IMR-90 (cell line): ENCODE measurements around the gene DSG1. TPM values are rescaled to one million over a fixed set of nuclear protein-coding genes. Genes with fewer than 3 reads are reported as not detected.

Experiments used
- ATAC-seq: fragments of 200-7000 bp; cut with Tn5 transposase; 2 replicates; pipeline ENCODE4 v1.9.1; 2020; ENCODE audit warnings: low read depth, mild to moderate bottlenecking, moderate library complexity
- BruUV-seq: library from RNA; stranded (reverse); fragments of 400-500 nt; replicated peaks from 2 replicates; lab custom pipeline; 2021; lab: Mats Ljungman, UMichigan
- CTCF ChIA-PET: fragments of 300-600 bp; formaldehyde crosslinking; extraction: SDS; loops from one replicate; lab custom pipeline; 2021; ENCODE audit warnings: antibody characterized with exemption; lab: Yijun Ruan, JAX
- POLR2A ChIA-PET: fragments of 300-600 bp; sonication (Branson Sonifier 250); formaldehyde crosslinking; loops from one replicate; lab custom pipeline; 2022; ENCODE audit warnings: antibody characterized with exemption; ENCODE audit not compliant: unreplicated experiment; lab: Charles Lee
- DNase-seq: peaks from one replicate; pipeline ENCODE4 v3.0.0; 2013
- H2AFZ ChIP-seq: replicated peaks from 2 replicates; pipeline ENCODE3; 2013; ENCODE audit warnings: low read length, mild to moderate bottlenecking; ENCODE audit not compliant: poor library complexity
- H2AK5ac ChIP-seq: 2 replicates; pipeline ENCODE4 v1.6.1; 2013; ENCODE audit warnings: low read depth, low read length, inconsistent platforms
- H2AK9ac ChIP-seq: replicated peaks from 2 replicates; pipeline ENCODE3; 2013; ENCODE audit warnings: mild to moderate bottlenecking, low read depth, low read length, moderate library complexity; ENCODE audit not compliant: poor library complexity
- H2BK120ac ChIP-seq: 2 replicates; pipeline ENCODE4 v1.6.1; 2013; ENCODE audit warnings: low read depth, low read length, inconsistent platforms
- H2BK15ac ChIP-seq: 3 replicates; pipeline ENCODE4 v1.6.1; 2013; ENCODE audit warnings: low read depth, low read length, inconsistent platforms
- H2BK20ac ChIP-seq: 2 replicates; pipeline ENCODE4 v1.6.1; 2013; ENCODE audit warnings: low read depth, mild to moderate bottlenecking, inconsistent platforms, low read length, moderate library complexity
- H2BK5ac ChIP-seq: 2 replicates; pipeline ENCODE4 v1.6.1; 2013; ENCODE audit warnings: mild to moderate bottlenecking, low read depth, low read length, inconsistent platforms; ENCODE audit not compliant: poor library complexity, severe bottlenecking
- H3K14ac ChIP-seq: replicated peaks from 2 replicates; pipeline ENCODE4 v1.6.1; 2013; ENCODE audit warnings: low read depth, low read length, inconsistent platforms
- H3K18ac ChIP-seq: 2 replicates; pipeline ENCODE4 v1.6.1; 2013; ENCODE audit warnings: low read depth, low read length, control low read depth
- H3K23ac ChIP-seq: 2 replicates; pipeline ENCODE4 v1.6.1; 2013; ENCODE audit warnings: low read depth, low read length, inconsistent platforms
- H3K27ac ChIP-seq: 2 replicates; pipeline ENCODE4 v1.5.1; 2013; ENCODE audit warnings: mild to moderate bottlenecking, control low read depth, low read length; ENCODE audit not compliant: insufficient read depth
- H3K27me3 ChIP-seq: 2 replicates; pipeline ENCODE4 v1.6.1; 2013; ENCODE audit warnings: low read length; ENCODE audit not compliant: control insufficient read depth, insufficient read depth
- H3K36me3 ChIP-seq: 2 replicates; pipeline ENCODE4 v1.6.1; 2013; ENCODE audit warnings: low read length, mixed read lengths; ENCODE audit not compliant: control insufficient read depth, insufficient read depth
- H3K4ac ChIP-seq: 2 replicates; pipeline ENCODE4 v1.6.1; 2013; ENCODE audit warnings: low read depth, low read length, inconsistent platforms
- H3K4me1 ChIP-seq: 2 replicates; pipeline ENCODE4 v1.6.1; 2013; ENCODE audit warnings: low read length, mixed read lengths; ENCODE audit not compliant: control insufficient read depth, insufficient read depth
- H3K4me2 ChIP-seq: 2 replicates; pipeline ENCODE4 v1.6.1; 2013; ENCODE audit warnings: low read depth, mild to moderate bottlenecking, control low read depth, low read length, moderate library complexity
- H3K4me3 ChIP-seq: 2 replicates; pipeline ENCODE4 v1.5.1; 2013; ENCODE audit warnings: low read depth, mild to moderate bottlenecking, control low read depth, low read length, moderate library complexity; ENCODE audit not compliant: insufficient read depth
- H3K56ac ChIP-seq: 2 replicates; pipeline ENCODE4 v1.6.1; 2013; ENCODE audit warnings: low read length, inconsistent platforms; ENCODE audit not compliant: insufficient read depth; ENCODE audit errors: extremely low read depth
- H3K79me1 ChIP-seq, 2 experiments: 2 replicates each; pipeline ENCODE4 v1.6.1; 2013; ENCODE audit warnings: low read length in 2 of 2, inconsistent platforms in 1 of 2, low read depth in 1 of 2
- H3K9ac ChIP-seq: 2 replicates; pipeline ENCODE4 v1.6.1; 2013; ENCODE audit warnings: low read depth, low read length, control low read depth
- H3K9me1 ChIP-seq: 2 replicates; pipeline ENCODE4 v1.6.1; 2013; ENCODE audit warnings: low read length, inconsistent platforms; ENCODE audit not compliant: insufficient read depth
- H3K9me3 ChIP-seq: 2 replicates; pipeline ENCODE4 v1.6.1; 2013; ENCODE audit warnings: low read length; ENCODE audit not compliant: control insufficient read depth, insufficient read depth
- H4K20me1 ChIP-seq: 2 replicates; pipeline ENCODE4 v1.6.1; 2013; ENCODE audit warnings: low read length, inconsistent platforms; ENCODE audit not compliant: insufficient read depth
- H4K5ac ChIP-seq: 2 replicates; pipeline ENCODE4 v1.6.1; 2013; ENCODE audit warnings: mild to moderate bottlenecking, low read depth, low read length, control low read depth
- H4K8ac ChIP-seq, 2 experiments: 2 replicates each; pipeline ENCODE4 v1.6.1; 2013; ENCODE audit warnings: low read depth in 2 of 2, low read length in 2 of 2, control low read depth in 1 of 2, inconsistent platforms in 1 of 2
- H4K91ac ChIP-seq: 2 replicates; pipeline ENCODE4 v1.6.1; 2013; ENCODE audit warnings: low read depth, low read length, inconsistent platforms; ENCODE audit not compliant: insufficient read depth
- CEBPB ChIP-seq: IDR thresholded peaks from 2 replicates; pipeline ENCODE4 v1.6.1; 2012; ENCODE audit warnings: low read depth, low read length, improper control_type of control experiment
- ELK1 ChIP-seq: fragments of 150-350 bp; IDR thresholded peaks from 2 replicates; pipeline ENCODE4 v1.6.1; 2016; ENCODE audit warnings: low read depth, mild to moderate bottlenecking, low read length, moderate library complexity, borderline replicate concordance
- FOS ChIP-seq: fragments of 150-350 bp; IDR thresholded peaks from 2 replicates; pipeline ENCODE4 v1.6.1; 2016; ENCODE audit warnings: low read depth, low read length
- MAFK ChIP-seq: IDR thresholded peaks from 2 replicates; pipeline ENCODE4 v1.6.1; 2012; ENCODE audit warnings: low read depth, low read length, improper control_type of control experiment
- MAZ ChIP-seq: IDR thresholded peaks from 2 replicates; pipeline ENCODE4 v1.6.1; 2012; ENCODE audit warnings: low read depth, mild to moderate bottlenecking, low read length, improper control_type of control experiment, moderate library complexity, borderline replicate concordance
- WGBS, 2 experiments: methylation state at CpG; one replicate each; pipeline versions ENCODE4 v1.1.5 to v1.1.7; 2013; ENCODE audit warnings: missing lambda C conversion rate in 2 of 2; ENCODE audit not compliant: insufficient read length in 1 of 2; ENCODE audit errors: extremely low coverage in 2 of 2; 5-methylcytosine and 5-hydroxymethylcytosine counted together
- dilution Hi-C: fragments of 300-500 bp; cut with HindIII; formaldehyde crosslinking; loops from one replicate; pipeline ENCODE4 v1.14.3; 2018; ENCODE audit warnings: low sequenced_read_pairs; ENCODE audit not compliant: unreplicated experiment
- in situ Hi-C: fragments of 300-500 bp; cut with MboI; formaldehyde crosslinking; loops from 3 replicates; pipeline ENCODE4 v1.14.3; 2019; ENCODE audit warnings: low sequenced_read_pairs, inconsistent platforms, mixed read lengths
- intact Hi-C: fragments of 100-400 bp; cut with micrococcal nuclease; formaldehyde crosslinking; loops from 2 replicates; pipeline ENCODE4 v1.10.0; 2022
- polyA plus RNA-seq, 3 experiments: library from polyadenylated mRNA; depleted of rRNA; stranded (reverse); fragments of >200 nt; gene quantifications; 2 replicates each; pipeline ENCODE4 v1.2.3, GENCODE V29; 2012; ENCODE audit warnings: low replicate concordance in 1 of 3
- total RNA-seq: library from RNA; depleted of rRNA; stranded (reverse); fragments of >200 nt; gene quantifications from 2 replicates; pipeline ENCODE4 v1.2.3, GENCODE V29; 2012

The DSG1 gene
- total and polyA plus RNA-seq, 2 of the 4 experiments (the other 2 are of a cell fraction) = not detected

GRCh38 chr18:31303771-31304170 lies 14.2 kb upstream of the DSG1 start:
- H3K27me3 ChIP-seq = no peaks in the 10 kb centered on the region
- H2AK9ac ChIP-seq = no peak overlapping the region
- H3K9ac ChIP-seq = no peak overlapping the region
- no peak overlapping the region for H4K8ac ChIP-seq
- no peak overlapping the region for H4K5ac ChIP-seq
- H3K36me3 ChIP-seq = no peaks in the 10 kb centered on the region
- H3K14ac ChIP-seq = no peak overlapping the region
- no peaks in the 10 kb centered on the region for H3K9me1 ChIP-seq
- dilution Hi-C loops (no loop called here), intact Hi-C loops (no loop called here), in situ Hi-C loops (no loop called here)
- H4K20me1 ChIP-seq = no peaks in the 10 kb centered on the region
- peak; percentile 0 for DNase-seq
- H2BK15ac ChIP-seq = no peak overlapping the region
- H3K4me2 ChIP-seq = no peak overlapping the region
- TF ChIP-seq MAZ (no peak), FOS (no peak), ELK1 (no peak), CEBPB (no peak), MAFK (no peak)
- ChIA-PET POLR2A (no interaction called here), CTCF (no interaction called here)
- no peaks in the 10 kb centered on the region for H3K79me1 ChIP-seq
- H2BK5ac ChIP-seq = no peak overlapping the region
- no peak overlapping the region for H4K91ac ChIP-seq
- no peak for ATAC-seq
- H3K4ac ChIP-seq = no peak overlapping the region
- H3K9me3 ChIP-seq = no peaks in the 10 kb centered on the region
- no peak overlapping the region for H2BK120ac ChIP-seq
- no peak overlapping the region for H3K23ac ChIP-seq
- no peak overlapping the region for H2AFZ ChIP-seq
- no peak overlapping the region for H3K4me3 ChIP-seq
- H3K18ac ChIP-seq = no peak overlapping the region
- H2AK5ac ChIP-seq = no peak overlapping the region
- no peak overlapping the region for H3K56ac ChIP-seq
- no peak overlapping the region for H3K27ac ChIP-seq
- no peak overlapping the region for H2BK20ac ChIP-seq
- H3K4me1 ChIP-seq = no peaks in the 10 kb centered on the region
- WGBS, 2 experiments = no CpG with 5 or more reads among the region's 3 CpGs
- BruUV-seq = no TSS peak
